ENCODE measurements around the gene SLC12A3.
A peak's percentile ranks its signal among the peaks of the same experiment; 100 is the strongest.

The SLC12A3 gene

GRCh38 chr16:56864960-56865359 is at the start of gene SLC12A3:
Gene SLC12A3 (plus strand): TSS chr16:56865207. CDS start chr16:56865236, 29 bp downstream.
- no peak for DNase-seq

DNA sequence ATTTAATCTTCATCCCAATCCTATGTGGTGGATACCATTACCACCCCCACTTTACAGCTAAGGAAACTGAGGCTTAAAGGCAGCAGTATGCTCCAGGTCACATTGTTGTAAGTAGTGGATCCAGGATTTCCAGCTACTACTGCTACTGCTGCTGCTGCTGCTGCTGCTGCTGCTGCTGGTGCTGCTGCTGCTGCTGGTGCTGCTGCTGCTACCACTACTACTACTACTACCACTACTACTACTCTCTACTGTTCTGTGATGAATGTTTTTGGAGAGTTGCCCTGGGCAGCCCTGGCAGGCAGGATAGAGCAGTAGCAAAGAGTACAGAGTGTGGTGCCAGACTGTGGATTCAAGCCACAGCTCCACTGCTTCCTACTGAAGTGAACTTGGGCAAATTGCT is 49.3 kb upstream of the SLC12A3 start:
- no peak for DNase-seq

DNA sequence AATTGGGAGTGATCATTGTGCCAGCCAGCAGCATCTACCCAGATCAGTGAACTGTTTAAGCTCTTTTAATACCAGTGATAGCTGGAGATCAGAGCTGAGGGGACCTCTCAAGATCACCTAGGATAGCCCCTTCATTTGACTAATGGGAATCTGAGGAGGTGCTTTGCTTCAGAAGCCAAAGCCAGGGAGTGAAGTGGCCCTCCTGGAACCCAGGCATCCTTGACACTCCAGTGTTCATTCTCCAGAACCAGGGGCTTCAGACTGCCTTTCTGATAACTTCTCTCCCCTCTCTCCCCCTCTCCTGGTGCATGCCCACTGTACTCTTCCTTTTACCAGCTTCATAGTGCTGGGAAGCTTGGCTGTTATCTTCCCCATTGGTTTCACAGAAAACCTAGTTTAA is 48.0 kb upstream of the SLC12A3 start:
- no peak for DNase-seq

DNA sequence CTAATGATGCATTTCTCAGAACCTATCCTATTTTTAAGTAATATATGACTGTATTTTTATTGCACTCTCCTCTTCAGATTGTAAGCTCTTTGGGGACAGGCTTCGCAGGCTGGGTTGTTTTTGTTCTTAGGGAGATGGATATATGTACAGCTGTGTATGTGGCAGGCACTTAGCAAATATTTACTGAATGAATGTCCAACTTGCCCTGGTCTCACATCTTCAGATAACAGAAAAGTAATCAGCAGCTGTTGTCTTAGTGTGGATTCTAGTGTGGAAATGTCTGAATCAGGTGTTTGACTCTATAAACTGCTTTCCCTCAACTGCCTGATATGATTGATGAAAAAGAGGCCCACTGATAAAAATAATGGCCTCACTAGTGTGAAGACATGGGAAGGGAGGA is 47.1 kb upstream of the SLC12A3 start:
- DNase-seq, result no peak

DNA sequence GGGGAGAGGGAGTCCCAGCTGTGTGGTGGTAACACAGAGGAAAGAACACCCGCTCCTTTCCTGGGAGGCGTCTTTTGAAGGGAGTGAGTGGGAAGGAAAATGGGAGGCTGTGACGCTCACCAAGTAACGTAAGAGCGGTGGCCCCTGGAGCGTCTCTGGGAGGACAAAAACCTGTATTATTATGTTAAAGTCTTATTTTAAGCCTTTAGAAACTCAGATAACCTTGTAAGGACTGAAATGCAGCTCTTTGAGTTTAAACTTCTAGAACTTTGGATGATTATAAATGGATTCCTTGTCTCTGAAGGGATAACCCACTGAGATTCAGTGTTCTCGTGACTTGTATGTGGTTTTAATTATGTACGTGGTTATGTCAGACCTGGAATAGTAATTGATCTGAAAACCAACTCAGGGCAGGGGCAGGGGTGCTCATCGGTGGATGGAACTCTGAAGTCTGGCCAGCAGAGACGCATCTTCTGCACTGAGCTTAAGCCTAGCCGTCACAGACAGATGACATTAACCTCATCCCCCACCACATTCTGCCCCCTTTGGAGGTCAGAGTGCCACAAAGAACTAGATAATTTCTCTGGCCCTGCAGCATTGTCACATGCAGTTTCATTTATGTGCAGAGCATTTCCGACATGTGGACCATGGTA is 41.8 kb upstream of the SLC12A3 start:
- DNase-seq, result no peak

DNA sequence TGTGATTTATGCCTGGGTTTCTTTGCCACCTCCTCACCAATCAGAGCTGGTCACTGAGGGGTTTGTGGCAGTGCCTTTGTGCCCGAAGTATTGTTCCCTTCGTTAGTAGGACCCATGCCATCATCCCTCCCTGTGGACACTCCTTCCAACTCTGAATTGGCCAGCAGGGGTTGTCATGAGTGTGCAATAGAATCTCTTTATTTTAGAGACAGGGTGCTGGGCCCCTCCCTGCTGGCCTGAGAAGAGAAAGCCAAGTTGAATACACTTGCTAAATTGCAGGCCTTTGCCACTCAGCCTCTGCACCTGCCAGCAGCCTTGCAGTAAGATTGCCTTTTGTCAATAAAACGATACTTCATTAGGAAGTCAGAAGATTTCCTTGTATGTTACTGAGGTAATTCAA is 40.7 kb upstream of the SLC12A3 start:
- no peak for DNase-seq

- no peak for DNase-seq
Observed at GRCh38 chr16:56824804-56825203, 40.2 kb upstream of the SLC12A3 start.

DNA sequence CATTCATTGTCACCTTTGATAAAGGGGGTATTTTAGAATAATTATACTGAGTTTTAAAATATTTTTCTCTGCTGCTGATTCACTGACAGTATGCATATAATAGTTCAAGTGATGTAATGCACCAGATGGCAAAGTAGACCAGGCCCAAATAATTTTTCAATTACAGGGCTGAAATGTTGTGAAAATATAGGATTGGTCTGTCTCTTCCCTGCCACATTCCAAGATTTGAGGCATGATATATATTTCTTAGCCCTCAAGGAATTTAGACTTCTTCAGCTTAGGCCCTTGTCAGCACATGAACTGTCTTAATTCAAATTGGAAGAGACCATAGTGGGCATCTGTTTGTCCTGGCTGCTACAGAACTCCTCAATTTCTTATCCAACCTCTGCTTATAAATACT is 39.2 kb upstream of the SLC12A3 start:
- DNase-seq, result no peak

- no peak for DNase-seq
Observed at GRCh38 chr16:56828647-56829046, 36.4 kb upstream of the SLC12A3 start.

DNA sequence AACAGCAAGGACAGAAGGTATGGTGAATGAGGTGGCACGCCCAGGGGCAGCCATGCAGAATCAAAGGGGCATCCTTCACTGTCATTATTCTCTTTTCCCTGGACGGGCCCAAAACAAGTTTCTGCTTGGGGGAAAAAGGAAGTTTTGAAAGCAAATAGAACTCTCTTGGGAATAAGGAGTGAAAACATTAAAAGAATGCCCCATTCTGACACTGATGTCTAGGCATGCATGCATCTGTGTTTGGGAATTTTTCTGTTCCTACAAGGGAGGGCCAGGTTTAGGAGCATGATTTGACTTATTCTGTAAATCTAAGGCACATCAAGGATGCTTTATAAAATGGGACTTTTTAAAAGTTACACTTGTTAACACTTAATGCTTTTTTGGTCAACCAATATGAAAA is 34.3 kb upstream of the SLC12A3 start:
- no peak for DNase-seq

DNA sequence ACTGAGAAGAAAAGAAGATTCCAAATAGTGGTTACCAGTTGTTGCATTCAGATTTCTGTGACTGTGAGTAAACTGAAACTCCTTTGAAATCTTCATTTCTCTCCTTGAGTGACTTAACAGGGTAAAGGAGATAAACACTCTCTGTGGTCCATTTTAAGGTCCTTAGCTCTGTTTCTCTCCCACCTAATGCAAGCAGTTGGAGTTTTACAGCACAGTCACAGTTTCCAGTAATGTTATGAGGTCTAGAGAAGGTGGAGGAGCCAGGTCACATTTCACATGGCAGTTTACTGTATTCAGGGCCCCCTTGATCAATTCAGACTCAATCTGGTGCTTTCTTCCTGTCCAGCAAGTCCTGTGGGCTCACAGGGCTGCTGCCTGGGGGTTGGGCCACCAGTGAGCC is 32.2 kb upstream of the SLC12A3 start:
- no peak for DNase-seq

GRCh38 chr16:56833243-56833970 is 31.6 kb upstream of the SLC12A3 start:
- DNase-seq, result no peak

- DNase-seq, result no peak
Observed at GRCh38 chr16:56835320-56835719, 29.7 kb upstream of the SLC12A3 start.

- DNase-seq, result no peak
Observed at GRCh38 chr16:56836410-56837230, 28.4 kb upstream of the SLC12A3 start.

GRCh38 chr16:56838622-56839337 is 26.2 kb upstream of the SLC12A3 start:
- DNase-seq, result no peak

DNA sequence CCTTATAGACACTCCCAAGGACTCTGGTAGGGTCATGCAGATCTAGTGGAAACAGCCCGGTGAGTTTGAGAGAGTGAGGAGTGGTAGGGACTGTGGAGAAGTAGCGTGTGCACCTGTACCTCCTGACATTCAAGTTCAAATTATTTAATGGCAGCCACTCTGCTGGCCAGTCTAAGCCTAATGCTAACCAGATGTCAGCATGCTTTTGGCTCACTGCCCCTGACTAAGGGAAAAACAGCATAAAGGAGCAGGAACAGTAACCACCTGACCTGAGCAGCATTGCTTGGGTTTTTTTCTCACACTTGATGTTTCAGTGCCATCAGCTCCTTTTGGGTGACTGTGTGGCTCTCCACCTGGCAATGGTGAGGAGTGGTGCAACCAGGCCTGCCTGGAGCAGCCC is 23.8 kb upstream of the SLC12A3 start:
- peak; percentile 57 for DNase-seq

GRCh38 chr16:56841659-56842058 is 23.3 kb upstream of the SLC12A3 start:
- no peak for DNase-seq

- DNase-seq, result no peak
Observed at GRCh38 chr16:56842133-56842532, 22.9 kb upstream of the SLC12A3 start.

DNA sequence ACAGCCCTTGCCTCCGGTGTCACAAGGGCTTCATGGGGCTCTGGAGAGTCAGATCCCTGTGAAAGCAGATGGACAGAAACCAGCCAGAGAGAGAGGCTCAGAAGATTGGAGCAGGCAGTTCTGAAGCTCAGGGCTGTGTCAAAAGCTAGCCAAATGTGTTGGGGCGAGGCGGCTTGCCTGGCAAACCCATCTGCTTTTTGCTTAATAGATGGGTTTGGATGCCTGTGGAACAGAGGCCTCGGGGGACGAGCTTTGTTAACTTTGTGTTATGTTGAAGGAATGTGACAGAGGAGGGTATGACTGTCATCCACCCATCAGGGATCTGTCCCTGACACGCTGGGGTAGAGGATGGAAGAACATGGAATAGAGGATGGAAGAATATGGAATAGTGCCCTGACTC is 21.0 kb upstream of the SLC12A3 start:
- no peak for DNase-seq

- no peak for DNase-seq
Observed at GRCh38 chr16:56847173-56847910, 17.7 kb upstream of the SLC12A3 start.

DNA sequence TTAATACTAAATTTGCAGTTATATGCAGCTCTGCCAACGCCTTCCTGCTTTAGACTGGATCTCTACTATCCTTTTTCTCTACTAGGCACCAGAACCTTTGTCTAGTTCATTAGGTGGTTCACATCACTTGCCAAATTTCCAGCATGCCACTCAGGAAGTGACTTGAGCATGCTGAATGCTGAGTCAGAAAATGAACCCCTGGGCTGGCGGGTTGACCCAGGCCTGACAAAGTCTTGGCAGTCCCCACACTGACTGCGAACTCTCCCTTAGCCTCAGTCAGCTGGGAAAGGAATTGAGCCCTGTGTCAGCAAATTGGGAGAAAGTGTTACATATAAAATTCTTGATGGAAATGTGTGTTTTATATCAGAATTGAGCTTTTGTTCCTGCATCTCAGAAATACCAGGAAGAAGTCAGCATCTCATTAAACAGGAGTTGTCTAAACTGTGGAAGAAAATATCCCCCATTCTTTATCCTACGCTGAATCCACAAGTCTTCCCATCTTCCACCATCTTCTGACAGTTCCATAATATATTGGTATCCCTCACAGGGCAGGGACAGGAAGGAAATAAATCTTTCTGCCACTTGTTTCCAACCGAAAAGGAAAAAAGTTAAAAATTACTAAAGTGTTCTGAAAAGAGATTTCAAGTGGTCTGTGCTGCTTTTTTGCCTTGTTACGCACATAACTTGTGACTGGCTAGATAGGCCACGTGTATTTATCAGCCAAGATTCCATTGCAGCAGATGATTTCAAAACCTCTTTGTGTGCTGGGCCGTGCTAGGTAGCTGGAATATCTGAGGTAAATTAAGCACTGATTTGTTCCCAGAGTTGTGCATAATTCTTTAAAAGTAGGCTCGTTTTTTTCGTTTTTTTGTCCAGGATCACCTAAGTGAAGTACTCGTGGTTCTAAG is 16.7 kb upstream of the SLC12A3 start:
- DNase-seq, result no peak
